OCI-LY7 (cell line): ENCODE results near the gene MARCHF11. TPM values are rescaled to one million over a fixed set of nuclear protein-coding genes. Genes with fewer than 3 reads are reported as not detected.

ENCODE experiments used
- BruUV-seq: library from RNA; stranded (reverse); fragments of 400-500 nt; replicated peaks from 2 replicates; lab custom pipeline; 2021; lab: Mats Ljungman, UMichigan
- CTCF ChIA-PET: fragments of 300-600 bp; sonication (Branson Sonifier 250); formaldehyde crosslinking; loops from one replicate; lab custom pipeline; 2022; ENCODE audit warnings: antibody characterized with exemption; ENCODE audit not compliant: unreplicated experiment; lab: Charles Lee
- POLR2A ChIA-PET: fragments of 300-600 bp; sonication (Branson Sonifier 250); formaldehyde crosslinking; loops from one replicate; lab custom pipeline; 2022; ENCODE audit warnings: antibody characterized with exemption; lab: Charles Lee
- DNase-seq: peaks from one replicate; pipeline ENCODE4 v3.0.0-alpha.2; 2015; ENCODE audit warnings: low spot score
- H2AFZ ChIP-seq: fragments of 200-600 bp; sonication (generic), shearing (Covaris generic); 2 replicates; pipeline ENCODE4 v1.6.1; 2014; ENCODE audit warnings: mild to moderate bottlenecking, antibody characterized with exemption, low read length, moderate library complexity
- H3K27ac ChIP-seq: fragments of 200-600 bp; sonication (generic); 2 replicates; pipeline ENCODE4 v1.5.1; 2014; ENCODE audit warnings: mixed run types, low read depth, mild to moderate bottlenecking, moderate library complexity, low read length, inconsistent platforms; ENCODE audit not compliant: poor library complexity, severe bottlenecking
- H3K36me3 ChIP-seq: fragments of 200-600 bp; sonication (generic); 2 replicates; pipeline ENCODE4 v1.6.1; 2014; ENCODE audit warnings: mild to moderate bottlenecking, antibody characterized with exemption, low read length, moderate library complexity, mixed read lengths; ENCODE audit not compliant: insufficient read depth
- H3K4me1 ChIP-seq: fragments of 200-600 bp; sonication (generic); 2 replicates; pipeline ENCODE4 v1.5.1; 2014; ENCODE audit warnings: mild to moderate bottlenecking, low read length; ENCODE audit not compliant: insufficient read depth, poor library complexity, severe bottlenecking
- H3K4me2 ChIP-seq: fragments of 200-600 bp; sonication (generic); 2 replicates; pipeline ENCODE4 v1.6.1; 2014; ENCODE audit warnings: mild to moderate bottlenecking, low read length
- H3K4me3 ChIP-seq: fragments of 200-600 bp; sonication (generic); 2 replicates; pipeline ENCODE4 v1.5.1; 2014; ENCODE audit warnings: mild to moderate bottlenecking, low read depth, low read length; ENCODE audit not compliant: poor library complexity, severe bottlenecking
- H3K79me2 ChIP-seq: fragments of 200-600 bp; sonication (generic); 2 replicates; pipeline ENCODE4 v1.6.1; 2016; ENCODE audit warnings: low read depth, mild to moderate bottlenecking, low read length, moderate library complexity, mixed read lengths; ENCODE audit not compliant: insufficient read depth
- H3K9me2 ChIP-seq: fragments of 200-600 bp; sonication (generic); 2 replicates; pipeline ENCODE4 v1.6.1; 2016; ENCODE audit warnings: mild to moderate bottlenecking, low read length, mixed read lengths; ENCODE audit not compliant: insufficient read depth
- H3K9me3 ChIP-seq: fragments of 200-600 bp; sonication (generic); 2 replicates; pipeline ENCODE4 v1.6.1; 2014; ENCODE audit warnings: mild to moderate bottlenecking, mixed run types, low read length, mixed read lengths
- H4K20me1 ChIP-seq: fragments of 200-600 bp; sonication (generic); 2 replicates; pipeline ENCODE4 v1.6.1; 2014; ENCODE audit warnings: mild to moderate bottlenecking, antibody characterized with exemption, low read length, moderate library complexity, mixed read lengths; ENCODE audit not compliant: insufficient read depth
- EZH2phosphoT487 ChIP-seq: fragments of 200-600 bp; sonication (generic); IDR thresholded peaks from 2 replicates; pipeline ENCODE4 v1.6.1; 2018; ENCODE audit warnings: low read depth, borderline replicate concordance, mild to moderate bottlenecking, mixed run types, antibody characterized with exemption, low read length, moderate library complexity, mixed read lengths
- intact Hi-C: fragments of 100-400 bp; cut with micrococcal nuclease; formaldehyde crosslinking; loops from one replicate; pipeline ENCODE4 v1.10.0; 2022; ENCODE audit not compliant: unreplicated experiment
- total RNA-seq, 2 experiments: library from RNA; depleted of rRNA in 1 of 2; stranded (reverse); fragments of >200 nt in 1 of 2; shearing (Covaris generic) in 1 of 2; gene quantifications; 2 replicates each; pipeline ENCODE4 v1.2.3, GENCODE V29; 2014 to 2022
- TF ChIP-seq, protein P1 (sequence below): fragments of 200-600 bp; sonication (generic); conservative IDR thresholded peaks from 2 replicates; pipeline ENCODE4 v1.5.1; 2014; ENCODE audit warnings: mild to moderate bottlenecking, antibody characterized with exemption, low read length, moderate library complexity, mixed read lengths

MARCHF11 gene
- total RNA-seq, 2 experiments from 2014 or later: not detected

DNA sequence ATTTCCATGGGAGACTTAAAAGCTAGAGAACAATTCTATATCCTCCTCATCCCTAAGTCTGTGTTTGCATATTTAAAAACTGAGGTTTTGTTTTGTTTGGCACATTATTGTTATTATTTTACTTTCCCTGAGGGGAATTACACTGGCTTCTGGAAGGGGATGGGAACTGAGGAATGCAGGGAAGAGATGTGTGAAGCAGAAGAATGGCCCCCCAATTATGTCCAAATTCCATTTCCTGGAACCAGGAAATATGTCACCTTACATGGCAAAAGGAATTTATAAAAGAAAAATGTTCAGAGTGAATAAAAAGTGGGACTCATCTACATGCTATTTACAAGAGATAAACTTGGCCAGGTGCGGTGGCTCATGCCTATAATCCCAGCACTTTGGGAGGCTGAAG is 129.8 kb downstream of the MARCHF11 start:
- DNase-seq: no peak
- H3K4me2 ChIP-seq: no peak overlapping the region
- no peaks in the 10 kb centered on the region for H3K36me3 ChIP-seq
- TF ChIP-seq, protein P1, sequence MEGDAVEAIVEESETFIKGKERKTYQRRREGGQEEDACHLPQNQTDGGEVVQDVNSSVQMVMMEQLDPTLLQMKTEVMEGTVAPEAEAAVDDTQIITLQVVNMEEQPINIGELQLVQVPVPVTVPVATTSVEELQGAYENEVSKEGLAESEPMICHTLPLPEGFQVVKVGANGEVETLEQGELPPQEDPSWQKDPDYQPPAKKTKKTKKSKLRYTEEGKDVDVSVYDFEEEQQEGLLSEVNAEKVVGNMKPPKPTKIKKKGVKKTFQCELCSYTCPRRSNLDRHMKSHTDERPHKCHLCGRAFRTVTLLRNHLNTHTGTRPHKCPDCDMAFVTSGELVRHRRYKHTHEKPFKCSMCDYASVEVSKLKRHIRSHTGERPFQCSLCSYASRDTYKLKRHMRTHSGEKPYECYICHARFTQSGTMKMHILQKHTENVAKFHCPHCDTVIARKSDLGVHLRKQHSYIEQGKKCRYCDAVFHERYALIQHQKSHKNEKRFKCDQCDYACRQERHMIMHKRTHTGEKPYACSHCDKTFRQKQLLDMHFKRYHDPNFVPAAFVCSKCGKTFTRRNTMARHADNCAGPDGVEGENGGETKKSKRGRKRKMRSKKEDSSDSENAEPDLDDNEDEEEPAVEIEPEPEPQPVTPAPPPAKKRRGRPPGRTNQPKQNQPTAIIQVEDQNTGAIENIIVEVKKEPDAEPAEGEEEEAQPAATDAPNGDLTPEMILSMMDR: no peak
- TF ChIP-seq EZH2phosphoT487: no peak
- no peaks in the 10 kb centered on the region for H4K20me1 ChIP-seq
- no peaks in the 10 kb centered on the region for H3K4me1 ChIP-seq
- ChIA-PET CTCF (no interaction called here), POLR2A (no interaction called here)
- BruUV-seq: no TSS peak
- H2AFZ ChIP-seq: no peak overlapping the region
- no peaks in the 10 kb centered on the region for H3K79me2 ChIP-seq
- no peaks in the 10 kb centered on the region for H3K9me2 ChIP-seq
- H3K9me3 ChIP-seq: no peaks in the 10 kb centered on the region
- H3K4me3 ChIP-seq: no peak overlapping the region
- intact Hi-C loops: no loop called here
- no peak overlapping the region for H3K27ac ChIP-seq

DNA sequence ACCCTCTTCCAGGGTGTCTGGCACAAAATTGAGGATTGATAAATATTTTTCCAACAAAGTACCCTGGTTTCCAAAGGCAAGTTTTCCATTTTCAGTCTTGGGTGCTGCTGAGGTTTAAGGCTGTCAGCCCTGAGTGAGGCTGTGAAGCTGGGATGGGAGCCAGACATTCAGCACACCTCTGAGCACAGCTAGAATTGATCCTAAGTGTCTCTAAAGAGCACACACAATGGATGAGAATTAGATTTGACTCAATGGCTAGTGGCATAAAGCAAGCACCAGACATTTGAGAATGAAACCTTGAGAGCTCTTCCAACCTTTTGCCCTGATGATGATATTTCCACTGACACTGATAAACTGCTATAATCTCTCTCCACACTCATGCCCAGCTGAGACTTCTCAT is 131.5 kb downstream of the MARCHF11 start:
- DNase-seq: no peak
- no peak overlapping the region for H3K27ac ChIP-seq
- no peaks in the 10 kb centered on the region for H3K9me2 ChIP-seq
- no peaks in the 10 kb centered on the region for H4K20me1 ChIP-seq
- no peaks in the 10 kb centered on the region for H3K79me2 ChIP-seq
- intact Hi-C loops: no loop called here
- H3K4me3 ChIP-seq: no peak overlapping the region
- no peaks in the 10 kb centered on the region for H3K4me1 ChIP-seq
- ChIA-PET POLR2A (no interaction called here), CTCF (no interaction called here)
- H3K4me2 ChIP-seq: no peak overlapping the region
- H3K36me3 ChIP-seq: no peaks in the 10 kb centered on the region
- TF ChIP-seq, protein P1: no peak
- no peak for TF ChIP-seq EZH2phosphoT487
- BruUV-seq: no TSS peak
- no peaks in the 10 kb centered on the region for H3K9me3 ChIP-seq
- H2AFZ ChIP-seq: no peak overlapping the region

DNA sequence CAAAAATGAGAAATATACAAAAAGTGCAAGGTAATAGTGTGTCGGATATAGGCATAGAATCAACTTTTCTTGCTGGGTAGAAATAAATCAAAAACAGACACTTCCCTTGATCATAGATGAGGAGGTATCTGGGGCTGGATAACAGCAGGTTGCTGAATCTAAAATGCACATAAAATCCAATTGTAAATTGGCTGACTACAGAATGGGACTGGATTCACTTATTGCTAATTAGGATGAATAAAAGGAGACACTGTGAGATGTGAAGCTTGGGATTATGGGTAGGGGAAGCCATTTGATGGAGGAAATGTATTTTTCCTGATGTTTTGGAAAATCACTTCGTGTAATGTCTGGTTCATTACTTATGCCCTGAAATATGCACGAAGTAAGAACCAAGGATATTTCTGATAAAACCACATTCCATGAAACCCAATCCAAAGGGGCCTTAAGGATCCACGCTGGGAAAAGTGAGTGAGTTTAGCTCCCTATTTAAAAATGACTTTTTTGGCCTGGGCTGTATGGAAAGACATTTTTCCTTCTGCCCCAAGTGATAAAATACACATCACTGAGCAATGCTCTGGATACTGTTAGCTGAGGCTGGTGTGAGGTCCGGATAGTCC is 136.1 kb downstream of the MARCHF11 start:
- TF ChIP-seq, protein P1: no peak
- TF ChIP-seq EZH2phosphoT487: no peak
- CTCF ChIA-PET: no interaction called here
- no peak for DNase-seq
- no peaks in the 10 kb centered on the region for H4K20me1 ChIP-seq
- no peak overlapping the region for H2AFZ ChIP-seq
- H3K27ac ChIP-seq: no peak overlapping the region
- no peaks in the 10 kb centered on the region for H3K36me3 ChIP-seq
- no peak overlapping the region for H3K4me2 ChIP-seq
- POLR2A ChIA-PET: interaction anchor here (0.5 to 0.6 kb wide), 2 partner anchors 427 to 528 kb away, joined by 3 read pairs; no protein-coding TSS in a partner anchor
- H3K79me2 ChIP-seq: no peaks in the 10 kb centered on the region
- BruUV-seq: no TSS peak
- H3K4me3 ChIP-seq: no peak overlapping the region
- H3K4me1 ChIP-seq: no peaks in the 10 kb centered on the region
- intact Hi-C loops: no loop called here
- H3K9me3 ChIP-seq: no peaks in the 10 kb centered on the region
- no peaks in the 10 kb centered on the region for H3K9me2 ChIP-seq
